Common myeloid progenitor, CD34-positive (primary cell): ENCODE results near the gene MYO6.
A peak's percentile ranks its signal among the peaks of the same experiment; 100 is the strongest.

Experiments used
- CTCF ChIA-PET: fragments of 350-600 bp; sonication (Branson Sonifier 250); formaldehyde crosslinking; loops from one replicate; lab custom pipeline; 2021; ENCODE audit warnings: antibody characterized with exemption; lab: Charles Lee
- POLR2A ChIA-PET: fragments of 350-600 bp; sonication (Branson Sonifier 250); formaldehyde crosslinking; loops from one replicate; lab custom pipeline; 2021; ENCODE audit warnings: antibody characterized with exemption; lab: Charles Lee
- DNase-seq, 3 donors: peaks; one replicate each; pipeline versions ENCODE4 v3.0.0 to v3.0.0-alpha.2; 2013
- H3K27ac ChIP-seq, 2 experiments: 1 replicate in 1 of 2; 2 replicates in 1 of 2; pipeline ENCODE4 v1.7.0; 2013; ENCODE audit warnings: inconsistent platforms in 2 of 2, low read length in 2 of 2, mild to moderate bottlenecking in 2 of 2, low read depth in 1 of 2, moderate library complexity in 1 of 2; ENCODE audit not compliant: severe bottlenecking in 2 of 2, insufficient read depth in 1 of 2, poor library complexity in 1 of 2
- H3K27me3 ChIP-seq, 5 experiments: replicated peaks in 2 of 5; 1 replicate in 3 of 5; 2 replicates in 2 of 5; pipeline versions ENCODE4 v1.6.1 to v1.7.0; 2013; ENCODE audit warnings: low read length in 4 of 5, mild to moderate bottlenecking in 2 of 5, moderate library complexity in 2 of 5, inconsistent platforms in 1 of 5; ENCODE audit not compliant: insufficient read depth in 5 of 5, control insufficient read depth in 4 of 5
- H3K36me3 ChIP-seq, 4 experiments: 1 replicate in 2 of 4; 2 replicates in 2 of 4; pipeline versions ENCODE4 v1.6.1 to v1.7.0; 2013; ENCODE audit warnings: low read length in 3 of 4, control low read depth in 1 of 4, mild to moderate bottlenecking in 1 of 4; ENCODE audit not compliant: control insufficient read depth in 4 of 4, insufficient read depth in 4 of 4
- H3K4me1 ChIP-seq, 4 experiments: 1 replicate in 3 of 4; 2 replicates in 1 of 4; pipeline versions ENCODE4 v1.6.1 to v1.7.1; 2013; ENCODE audit warnings: low read length in 3 of 4, mild to moderate bottlenecking in 3 of 4, control low read depth in 1 of 4, inconsistent platforms in 1 of 4, moderate library complexity in 1 of 4; ENCODE audit not compliant: control insufficient read depth in 4 of 4, insufficient read depth in 4 of 4; ENCODE audit errors: control extremely low read depth in 1 of 4
- H3K4me3 ChIP-seq, 7 experiments: 1 replicate in 4 of 7; 2 replicates in 3 of 7; pipeline versions ENCODE4 v1.5.1 to v1.7.0; 2013; ENCODE audit warnings: mild to moderate bottlenecking in 7 of 7, low read length in 6 of 7, moderate library complexity in 6 of 7, inconsistent platforms in 2 of 7, low read depth in 2 of 7, control low read depth in 1 of 7; ENCODE audit not compliant: insufficient read depth in 4 of 7, control insufficient read depth in 1 of 7; ENCODE audit errors: extremely low read depth in 1 of 7
- H3K9me3 ChIP-seq, 5 experiments: 1 replicate in 4 of 5; 2 replicates in 1 of 5; pipeline versions ENCODE4 v1.6.1 to v1.7.1; 2013; ENCODE audit warnings: low read length in 4 of 5, mild to moderate bottlenecking in 2 of 5, inconsistent platforms in 1 of 5, low read depth in 1 of 5, moderate library complexity in 1 of 5; ENCODE audit not compliant: control insufficient read depth in 4 of 5, insufficient read depth in 2 of 5; ENCODE audit errors: control extremely low read depth in 1 of 5
- WGBS: methylation state at CpG from one replicate; pipeline ENCODE4 v1.1.5; 2013; ENCODE audit not compliant: insufficient coverage; 5-methylcytosine and 5-hydroxymethylcytosine counted together

Gene MYO6

DNA sequence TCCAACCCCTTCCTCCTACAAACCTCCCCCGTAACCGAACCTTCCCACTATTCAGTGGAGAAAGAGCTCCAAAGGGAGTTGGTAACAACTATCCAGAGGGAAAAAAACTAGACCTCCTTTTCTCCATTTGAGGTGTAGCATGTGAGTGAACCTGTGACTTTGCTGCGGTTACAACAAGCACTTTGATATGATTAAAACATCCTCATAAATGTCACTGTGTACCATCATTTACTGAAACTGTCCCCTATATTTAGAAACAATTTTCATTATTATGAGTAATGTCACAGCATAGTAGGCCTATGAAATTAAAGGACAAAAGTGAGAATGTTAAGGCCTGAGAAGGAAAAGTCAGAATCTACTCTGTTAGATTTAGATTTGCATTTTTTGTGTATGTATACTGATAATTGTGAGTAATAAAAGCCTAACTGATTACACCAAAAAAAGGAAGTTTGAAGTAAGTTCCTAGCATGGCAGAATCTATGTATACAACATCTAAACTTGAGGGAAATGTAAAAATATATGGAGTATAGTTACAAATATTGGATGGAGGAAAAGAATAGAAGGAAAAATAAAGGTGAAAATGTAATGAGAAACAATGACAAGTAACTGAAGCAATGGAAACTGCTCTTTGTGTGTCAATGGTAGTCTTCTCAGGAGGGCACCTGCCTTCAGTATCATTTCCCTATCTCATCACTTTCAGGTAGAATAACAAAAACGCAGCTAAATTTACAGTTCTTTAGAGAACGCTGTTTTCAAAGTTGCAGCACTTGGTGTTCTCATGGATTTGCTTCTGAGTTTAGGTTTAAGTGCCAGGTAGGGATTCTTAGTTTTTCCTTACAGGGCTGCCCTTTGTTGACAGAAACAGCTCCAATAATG, 177.5 kb downstream of the MYO6 start:
- Histone ChIP-seq H3K4me1 (no peaks in the 10 kb centered on the region), H3K27ac (no peak overlapping the region), H3K36me3 (no peaks in the 10 kb centered on the region), H3K9me3 (no peaks in the 10 kb centered on the region), H3K4me3 (no peak overlapping the region), H3K27me3 (no peaks in the 10 kb centered on the region)
- DNase-seq, result no peak
- ChIA-PET POLR2A (no interaction called here), CTCF (interaction anchor here (0.7 kb wide), 1 partner anchor 11 kb away, joined by 3 read pairs; no protein-coding TSS in a partner anchor)
- 80% methylated on average over 1 of the region's 5 CpGs for WGBS

DNA sequence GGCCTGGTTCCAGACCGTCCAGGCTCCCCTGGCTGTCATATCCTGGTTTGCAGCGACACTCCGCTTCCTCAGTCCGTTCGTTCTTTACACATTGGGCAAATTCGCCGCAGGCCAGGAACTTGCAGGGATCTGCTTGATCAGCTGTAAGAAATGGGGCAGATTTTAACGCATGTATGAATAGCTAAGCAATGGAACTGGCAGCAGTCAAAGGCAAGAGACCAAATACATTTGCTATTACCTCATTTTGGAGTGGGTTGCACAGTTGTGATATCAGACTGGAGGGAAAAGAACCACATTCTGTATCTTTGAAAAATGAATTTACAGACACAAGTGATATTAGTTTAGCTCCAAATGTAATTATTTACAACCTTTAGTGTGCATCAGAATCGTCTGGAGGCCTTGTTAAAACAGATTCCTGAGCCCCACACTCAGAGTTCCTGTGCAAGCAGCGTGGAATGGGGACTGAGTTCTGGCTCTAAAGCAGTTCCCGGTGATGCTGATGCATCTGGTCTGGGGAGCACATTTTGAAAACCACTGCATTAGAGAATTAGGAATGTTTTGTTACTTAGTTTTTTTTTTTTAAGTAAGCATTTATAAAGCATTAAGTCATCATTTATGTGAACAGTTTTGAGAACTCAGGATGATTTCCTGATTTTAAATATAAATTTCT, 182.1 kb downstream of the MYO6 start:
- no peaks in the 10 kb centered on the region for H3K9me3 ChIP-seq
- no peak for DNase-seq
- POLR2A ChIA-PET, result no interaction called here
- no peak overlapping the region for H3K27ac ChIP-seq
- H3K27me3 ChIP-seq, result peaks cover 0 to 16% (median 10%) of the 10 kb centered on the region in 5 experiments
- CTCF ChIA-PET, result interaction anchor here (1.3 to 2.1 kb wide), 3 partner anchors 10 to 37 kb away, joined by 4 to 7 read pairs (median 4); no protein-coding TSS in a partner anchor
- H3K4me3 ChIP-seq, result no peak overlapping the region
- H3K4me1 ChIP-seq, result peaks cover 0 to 10% (median 8%) of the 10 kb centered on the region in 4 experiments
- WGBS, result 93% methylated on average over 10 of the region's 11 CpGs
- H3K36me3 ChIP-seq, result no peaks in the 10 kb centered on the region

DNA sequence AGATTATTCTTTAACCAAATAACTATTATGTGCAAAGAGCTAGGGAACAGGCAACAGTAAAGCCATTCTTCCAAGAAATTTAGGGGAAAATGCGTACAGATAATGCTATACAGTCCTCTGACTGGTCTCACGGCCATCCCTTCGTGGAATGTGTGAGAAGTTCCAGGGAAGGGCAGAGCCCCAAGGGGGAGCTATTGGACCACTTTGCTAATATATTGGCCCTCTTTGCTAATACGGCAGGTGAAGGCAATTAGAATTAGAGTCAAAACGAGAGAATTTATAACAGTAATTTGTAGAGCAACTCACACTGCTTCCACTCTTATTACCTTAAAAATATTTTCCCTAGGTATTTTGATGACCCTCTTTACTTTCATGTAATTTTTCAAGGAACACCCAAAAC, 183.0 kb downstream of the MYO6 start:
- H3K9me3 ChIP-seq, result no peaks in the 10 kb centered on the region

DNA sequence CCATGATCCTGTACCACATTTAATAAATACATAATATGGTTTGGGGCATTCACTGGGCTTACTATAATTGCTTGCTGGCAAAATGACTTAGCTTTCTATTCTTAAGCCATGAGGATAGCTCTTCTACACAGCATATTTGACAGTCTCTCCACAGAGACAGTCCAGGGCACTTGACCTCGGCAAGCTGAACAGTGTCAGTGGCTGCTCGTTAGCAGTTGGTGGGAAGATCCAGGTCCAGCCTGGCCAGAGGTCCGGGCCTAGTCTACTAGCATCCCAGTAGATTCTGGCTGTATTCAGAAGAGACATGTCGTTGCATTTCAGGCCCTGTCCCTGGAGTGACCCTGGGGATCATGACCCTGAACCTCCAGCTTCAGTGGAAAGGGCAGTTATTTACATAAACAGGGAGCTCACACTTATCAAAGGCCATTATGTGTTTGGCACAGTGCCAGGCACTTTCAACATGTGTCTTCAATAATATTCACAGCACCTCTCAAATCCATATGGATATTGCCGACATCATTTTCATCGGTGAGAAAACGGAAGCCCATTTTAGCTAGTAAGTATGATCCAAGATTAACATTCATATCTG, 184.4 kb downstream of the MYO6 start:
- H3K27ac ChIP-seq, result no peak overlapping the region
- peaks cover 0 to 10% (median 8%) of the 10 kb centered on the region in 4 experiments for H3K4me1 ChIP-seq
- CTCF ChIA-PET, result interaction anchor here (0.9 to 3.1 kb wide), 3 partner anchors 13 to 1532 kb away, joined by 3 to 7 read pairs (median 3); no protein-coding TSS in a partner anchor
- 95% methylated on average over 4 of the region's 7 CpGs for WGBS
- DNase-seq, result no peak
- no peaks in the 10 kb centered on the region for H3K9me3 ChIP-seq
- H3K4me3 ChIP-seq, result no peak overlapping the region
- H3K27me3 ChIP-seq, result peaks cover 0 to 28% (median 18%) of the 10 kb centered on the region in 5 experiments
- H3K36me3 ChIP-seq, result no peaks in the 10 kb centered on the region
- POLR2A ChIA-PET, result no interaction called here

More for the DNA sequence above, 183.0 kb downstream of the MYO6 start:
- peak; percentile 12 to 29 (median 12) for DNase-seq
- Histone ChIP-seq H3K4me1 (peaks cover 0 to 10% (median 8%) of the 10 kb centered on the region in 4 experiments), H3K4me3 (no peak overlapping the region), H3K27ac (no peak overlapping the region), H3K27me3 (peaks cover 0 to 22% (median 18%) of the 10 kb centered on the region in 5 experiments), H3K36me3 (no peaks in the 10 kb centered on the region)
- ChIA-PET POLR2A (no interaction called here), CTCF (interaction anchor here (0.6 to 3.1 kb wide), 6 partner anchors 9 to 1535 kb away, joined by 3 to 7 read pairs (median 4); no protein-coding TSS in a partner anchor)
- 87% methylated on average over 3 of the region's 5 CpGs for WGBS

DNA sequence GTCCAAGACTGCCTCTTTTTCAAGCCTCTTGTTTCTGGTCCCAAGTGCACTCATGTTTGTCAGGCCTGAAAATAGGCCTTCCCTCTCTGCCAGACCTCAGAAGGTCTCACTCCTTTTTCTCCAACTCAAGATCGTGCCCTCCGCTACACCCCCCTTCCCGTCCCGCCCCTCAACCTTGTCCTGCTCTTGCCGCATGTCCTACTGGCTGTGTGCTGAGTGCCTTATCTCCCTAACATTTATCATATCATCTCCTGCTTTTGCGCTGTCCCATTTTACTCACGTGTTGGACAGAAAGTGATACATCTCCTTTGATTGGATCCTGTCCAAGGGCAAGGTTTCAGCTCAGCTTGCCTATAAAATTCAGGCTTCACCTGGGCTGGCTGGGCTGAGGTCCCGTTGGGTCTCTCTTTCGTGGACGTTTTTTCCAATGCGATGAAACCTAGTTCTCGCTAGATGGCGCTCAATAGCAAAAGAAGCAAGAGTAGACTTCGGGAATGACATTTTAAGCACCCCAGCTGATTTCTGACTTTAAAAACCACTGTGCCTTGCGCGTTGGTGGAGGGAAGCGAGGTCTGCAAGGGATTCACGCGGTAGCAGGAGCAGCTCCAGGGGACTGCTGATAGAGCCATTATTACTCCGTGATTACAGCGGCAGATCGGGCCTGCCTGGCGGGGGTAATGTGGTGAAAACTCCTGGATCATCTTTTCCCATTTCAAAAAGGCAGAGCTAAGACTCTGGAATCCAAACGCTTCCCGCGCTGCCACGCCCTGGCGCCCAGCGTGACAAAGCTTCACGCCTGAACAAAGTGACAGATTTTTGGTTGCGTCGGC, 185.8 kb downstream of the MYO6 start:
- no peaks in the 10 kb centered on the region for H3K36me3 ChIP-seq
- WGBS, result 5% methylated on average over 29 of the region's 32 CpGs
- ChIA-PET POLR2A (no interaction called here), CTCF (interaction anchor here (0.9 to 3.1 kb wide), 6 partner anchors 17 to 1716 kb away, joined by 3 to 7 read pairs (median 4); no protein-coding TSS in a partner anchor)
- no peak overlapping the region for H3K27ac ChIP-seq
- H3K27me3 ChIP-seq, result peaks cover 0 to 28% (median 20%) of the 10 kb centered on the region in 5 experiments
- H3K4me1 ChIP-seq, result peaks cover 0 to 10% (median 8%) of the 10 kb centered on the region in 4 experiments
- peak overlapping the region in 5 of 7 experiments; percentile 11 to 70 (median 53) for H3K4me3 ChIP-seq
- DNase-seq, result peak; percentile 62 to 82 (median 82)
- H3K9me3 ChIP-seq, result no peaks in the 10 kb centered on the region

DNA sequence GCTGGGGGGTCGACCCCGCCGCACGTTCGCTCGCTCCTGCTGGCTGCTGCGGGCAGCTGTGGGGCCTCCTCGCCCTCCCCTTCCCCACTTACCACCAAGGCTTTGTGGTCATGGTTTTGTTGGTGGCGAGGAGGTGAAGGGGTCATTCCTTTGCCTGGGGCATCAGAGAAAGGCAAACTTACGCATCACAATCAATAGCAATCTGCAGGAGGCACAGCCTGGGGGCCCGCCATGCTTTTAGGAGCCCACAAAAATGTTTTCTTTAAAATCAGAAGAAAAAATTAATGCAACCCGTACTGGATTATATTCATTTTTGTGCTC, 186.4 kb downstream of the MYO6 start:
- Histone ChIP-seq H3K4me3 (peak overlapping the region in 5 of 7 experiments; percentile 11 to 70 (median 53)), H3K27ac (no peak overlapping the region), H3K9me3 (no peaks in the 10 kb centered on the region), H3K36me3 (no peaks in the 10 kb centered on the region), H3K27me3 (peaks cover 0 to 28% (median 20%) of the 10 kb centered on the region in 5 experiments), H3K4me1 (peaks cover 0 to 10% (median 8%) of the 10 kb centered on the region in 4 experiments)
- no peak for DNase-seq
- WGBS, result 80% methylated on average over 2 of the region's 12 CpGs
- POLR2A ChIA-PET, result no interaction called here
- CTCF ChIA-PET, result interaction anchor here (1.0 to 1.7 kb wide), 4 partner anchors 17 to 1715 kb away, joined by 3 to 5 read pairs (median 4); no protein-coding TSS in a partner anchor
